Raji (cell line): ENCODE results near the gene PATJ.

Experiments
- POLR2A ChIP-seq: IDR thresholded peaks from 2 replicates; pipeline ENCODE4 v1.6.1; 2011; ENCODE audit warnings: low read depth, low read length, control low read depth; ENCODE audit not compliant: insufficient read depth

Gene PATJ

DNA sequence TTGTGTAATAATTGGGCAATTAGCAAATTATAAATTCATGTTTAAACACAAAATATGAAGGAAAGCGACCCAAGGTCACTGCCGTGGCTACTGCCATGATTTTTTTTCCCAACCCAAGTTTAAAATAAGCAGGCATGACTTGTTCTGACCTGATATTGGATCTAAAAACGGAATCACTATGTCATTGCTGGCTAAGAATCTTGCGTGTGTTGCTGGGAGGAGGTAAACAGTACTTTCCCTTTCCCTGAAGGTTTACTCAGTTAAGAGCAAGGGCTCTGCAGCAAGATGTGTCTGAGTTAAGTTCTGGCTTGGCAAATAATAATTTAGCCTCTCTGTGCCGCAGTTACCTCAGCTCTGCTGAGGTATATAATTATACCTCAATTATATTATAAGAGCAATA, 326.7 kb downstream of the PATJ start:
- no peak for TF ChIP-seq POLR2A

DNA sequence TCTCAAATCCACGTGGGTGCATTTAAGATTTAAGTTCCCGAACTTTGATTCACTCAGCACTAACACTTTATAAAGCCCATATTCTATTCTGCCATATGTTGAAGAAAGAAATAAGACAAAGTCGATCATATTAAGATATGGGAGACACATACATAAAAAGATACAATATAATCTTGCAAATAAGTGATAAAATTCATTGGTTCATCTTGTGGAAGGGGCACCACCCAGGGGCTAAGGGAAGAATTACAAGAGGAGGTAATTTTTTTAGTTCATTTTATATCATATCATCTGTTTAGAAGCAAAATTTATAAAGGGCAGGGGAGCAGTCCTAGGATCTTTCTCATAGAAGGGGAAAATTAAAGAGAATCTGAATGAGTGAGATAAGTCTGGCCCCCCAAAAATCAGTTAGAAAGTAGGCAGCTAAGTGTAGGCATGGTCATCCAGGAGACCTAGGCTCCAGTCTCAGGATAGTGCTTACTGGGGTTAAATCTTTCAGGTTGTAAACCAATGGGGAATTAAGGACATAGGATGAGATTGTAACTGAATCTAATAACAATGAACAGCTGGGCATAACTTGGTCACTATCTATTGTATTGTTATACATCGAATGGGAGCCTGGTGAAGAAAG, 328.2 kb downstream of the PATJ start:
- TF ChIP-seq POLR2A, result no peak

DNA sequence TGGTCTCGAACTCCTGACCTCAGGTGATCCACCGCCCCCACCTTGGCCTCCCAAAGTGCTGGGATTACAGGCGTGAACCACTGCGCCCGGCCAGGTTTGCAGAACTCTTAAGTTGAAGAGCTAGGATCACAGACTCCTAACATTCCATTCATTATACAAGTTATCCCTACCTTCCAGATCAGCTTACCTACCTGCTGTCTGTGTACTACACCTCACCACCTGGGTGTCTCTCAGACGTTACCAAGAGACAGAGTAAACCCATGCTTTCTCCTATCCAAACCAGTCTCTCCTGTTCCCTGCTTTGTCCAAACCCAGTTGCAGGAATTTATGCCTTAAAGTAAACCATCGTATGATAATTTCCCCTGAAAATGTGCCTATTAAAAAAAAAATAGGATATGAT, 329.4 kb downstream of the PATJ start:
- no peak for TF ChIP-seq POLR2A

DNA sequence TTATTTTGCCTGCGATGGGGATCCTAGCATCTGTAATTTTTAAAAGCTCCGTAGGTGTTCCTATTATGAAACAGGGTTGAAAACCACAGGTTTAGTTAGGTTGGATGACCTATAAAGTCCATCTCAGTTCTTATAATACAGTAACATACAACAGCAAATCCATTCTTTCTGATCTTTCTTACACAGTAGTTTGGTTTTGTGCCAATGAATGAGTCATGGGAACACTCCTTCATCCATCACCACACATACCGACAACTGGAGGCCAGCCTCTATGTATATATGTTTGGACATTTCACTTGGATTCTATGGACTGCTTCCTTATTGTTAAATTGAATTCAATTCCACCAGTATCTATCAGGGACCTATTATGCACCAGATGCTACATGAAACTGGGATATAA, 334.0 kb downstream of the PATJ start:
- TF ChIP-seq POLR2A, result no peak

DNA sequence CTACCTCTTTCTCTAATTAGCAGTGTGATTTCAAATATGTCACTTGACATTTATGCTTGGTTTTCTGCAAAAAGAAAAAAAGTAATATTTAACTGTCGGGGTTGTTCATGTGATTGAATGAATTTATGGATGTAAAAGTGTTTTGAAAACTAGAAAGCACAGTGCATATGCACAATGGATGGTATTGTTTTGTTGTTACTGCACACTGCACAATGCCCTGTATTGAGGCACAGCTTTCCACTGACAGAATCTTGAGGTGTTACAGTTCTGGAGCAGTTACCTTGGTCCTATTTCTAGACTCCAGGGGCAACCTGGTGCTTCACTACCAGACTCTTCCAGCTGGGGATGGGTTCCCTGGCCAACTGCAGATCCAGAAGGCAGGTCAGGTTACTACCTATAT, 335.5 kb downstream of the PATJ start:
- no peak for TF ChIP-seq POLR2A

DNA sequence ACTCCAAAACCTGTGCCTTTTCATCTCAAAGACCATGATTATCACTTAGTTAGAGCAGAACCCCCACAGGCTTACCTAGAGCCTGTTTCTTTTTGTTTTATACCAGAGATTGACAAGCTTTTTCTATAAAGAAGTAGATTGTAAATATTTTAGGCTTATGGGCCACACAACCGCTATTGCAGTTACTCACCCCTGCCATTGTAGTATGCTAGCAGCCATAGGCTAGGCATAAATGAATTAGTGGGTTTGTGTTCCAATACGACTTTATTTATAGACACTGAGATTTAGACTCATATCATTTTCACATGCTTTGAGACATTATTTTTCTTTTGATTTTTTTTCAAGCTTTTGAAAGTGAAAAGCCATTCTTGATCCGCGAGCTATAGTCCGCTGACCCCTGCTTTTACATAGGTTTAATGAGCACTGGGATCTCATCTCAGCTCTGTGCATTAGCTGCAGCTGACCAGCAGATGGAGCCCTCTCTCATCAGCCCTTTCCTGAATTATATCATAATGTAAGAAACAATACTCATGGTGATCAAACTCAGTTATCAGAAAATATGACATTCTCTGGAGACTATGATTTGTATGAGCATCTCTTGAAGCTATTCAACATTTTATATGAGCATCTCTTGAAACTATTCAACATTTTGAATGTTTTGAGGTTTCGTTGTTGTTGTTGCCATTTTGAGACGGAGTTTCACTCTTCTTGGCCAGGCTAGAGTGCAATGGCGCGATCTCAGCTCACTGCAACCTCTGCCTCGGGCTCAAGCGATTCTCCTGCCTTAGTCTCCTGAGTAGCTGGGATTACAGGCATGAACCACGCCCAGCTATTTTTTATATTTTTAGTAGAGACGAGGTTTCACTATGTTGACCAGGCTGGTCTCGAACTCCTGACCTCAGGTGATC, 340.4 kb downstream of the PATJ start:
- no peak for TF ChIP-seq POLR2A

DNA sequence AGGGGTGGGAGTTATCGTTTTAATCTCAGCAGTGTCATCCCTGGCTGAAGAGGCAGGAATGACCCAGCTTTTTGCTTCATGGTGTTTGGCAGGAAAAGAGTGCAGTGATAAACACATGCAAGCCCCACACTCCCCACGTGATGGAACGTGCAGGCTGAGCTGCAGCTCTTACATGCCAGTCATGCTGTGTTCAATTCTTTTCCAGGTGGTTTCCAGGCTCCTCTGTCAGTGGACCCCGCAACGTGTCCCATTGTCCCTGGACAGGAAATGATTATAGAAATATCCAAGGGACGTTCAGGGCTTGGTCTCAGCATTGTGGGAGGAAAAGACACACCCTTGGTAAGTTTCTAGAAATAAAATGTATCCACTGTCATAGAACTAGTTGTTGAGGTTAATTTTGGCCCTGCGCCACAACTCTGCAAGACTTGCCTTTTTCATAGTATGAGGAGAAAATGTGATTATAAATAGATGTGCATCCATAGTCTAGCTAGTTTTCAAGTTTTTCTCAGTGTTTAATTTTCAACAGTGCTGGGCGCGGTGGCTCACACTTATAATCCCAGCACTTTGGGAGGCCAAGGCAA, 342.1 kb downstream of the PATJ start:
- no peak for TF ChIP-seq POLR2A

DNA sequence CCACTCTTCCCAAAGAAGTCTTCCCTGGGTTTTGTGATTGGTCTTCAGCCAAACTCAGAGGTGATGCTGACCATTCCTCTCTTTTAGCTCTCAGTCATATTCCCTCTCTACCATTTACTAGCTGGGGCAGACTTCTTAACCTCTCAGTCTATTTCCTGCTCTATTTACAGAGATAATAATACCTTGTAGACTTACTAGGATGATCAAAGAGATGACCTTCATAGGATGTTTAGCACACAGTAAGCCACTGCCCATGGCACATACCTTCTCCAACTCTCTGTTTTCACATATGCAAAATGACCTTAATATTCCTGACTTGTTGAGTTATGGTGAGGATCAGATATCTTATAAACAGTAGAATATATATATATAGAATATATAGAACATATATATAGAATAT, 346.2 kb downstream of the PATJ start:
- TF ChIP-seq POLR2A, result no peak

DNA sequence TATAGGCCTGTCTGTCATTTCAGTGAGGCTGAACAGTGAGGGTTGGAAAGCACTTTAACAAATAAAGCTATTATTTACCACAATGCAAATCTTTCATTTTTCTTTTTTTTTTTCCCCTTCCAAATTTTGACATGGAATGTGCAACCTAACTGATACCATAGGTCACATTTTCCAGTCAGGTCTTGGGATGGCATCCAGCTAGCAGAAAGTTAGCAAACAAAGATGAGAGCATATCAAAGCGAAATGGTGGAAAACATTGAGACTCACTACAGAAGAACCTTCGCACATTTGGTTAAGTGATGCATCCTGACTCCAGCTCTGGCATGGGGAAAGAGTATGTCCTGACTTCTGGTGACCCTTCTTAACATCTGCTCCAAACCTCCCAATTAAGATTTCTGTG, 347.3 kb downstream of the PATJ start:
- TF ChIP-seq POLR2A, result no peak

DNA sequence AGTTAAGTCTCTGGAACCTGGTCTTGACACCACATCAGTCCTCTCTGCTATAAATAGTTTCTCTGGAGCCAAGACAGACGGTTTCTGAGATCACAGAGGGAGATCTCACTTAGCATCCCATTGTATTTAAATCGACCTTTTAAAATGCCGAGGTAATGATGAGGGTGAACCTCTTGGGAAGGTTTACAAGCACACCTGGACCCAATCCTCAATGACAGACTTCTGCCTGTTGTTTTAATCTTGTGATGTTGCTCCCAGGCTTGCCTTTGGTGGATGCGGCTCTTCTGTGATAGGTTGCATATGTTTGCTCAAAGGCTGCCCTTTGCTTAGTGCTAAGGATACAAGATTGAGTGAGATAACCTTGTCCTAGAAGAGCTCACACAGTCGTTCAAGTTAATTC, 347.7 kb downstream of the PATJ start:
- TF ChIP-seq POLR2A, result no peak

DNA sequence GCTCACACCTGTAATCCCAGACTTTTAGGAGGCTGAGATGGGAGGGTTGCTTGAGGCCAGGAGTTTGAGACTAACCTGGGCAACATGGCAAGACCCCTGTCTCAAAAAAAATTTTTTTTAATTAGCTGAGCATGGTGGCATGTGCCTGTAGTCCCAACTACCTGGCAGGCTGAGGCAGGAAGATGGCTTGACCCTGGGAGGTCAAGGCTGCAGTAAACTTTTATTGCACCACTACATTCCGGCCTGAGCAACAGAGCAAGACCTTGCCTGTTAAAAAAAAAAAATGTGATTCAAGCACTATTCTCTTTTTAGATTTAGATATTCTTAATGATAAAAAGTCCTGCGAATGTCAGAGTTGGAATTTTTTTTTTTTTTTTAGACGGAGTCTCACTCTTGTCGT, 349.8 kb downstream of the PATJ start:
- no peak for TF ChIP-seq POLR2A

DNA sequence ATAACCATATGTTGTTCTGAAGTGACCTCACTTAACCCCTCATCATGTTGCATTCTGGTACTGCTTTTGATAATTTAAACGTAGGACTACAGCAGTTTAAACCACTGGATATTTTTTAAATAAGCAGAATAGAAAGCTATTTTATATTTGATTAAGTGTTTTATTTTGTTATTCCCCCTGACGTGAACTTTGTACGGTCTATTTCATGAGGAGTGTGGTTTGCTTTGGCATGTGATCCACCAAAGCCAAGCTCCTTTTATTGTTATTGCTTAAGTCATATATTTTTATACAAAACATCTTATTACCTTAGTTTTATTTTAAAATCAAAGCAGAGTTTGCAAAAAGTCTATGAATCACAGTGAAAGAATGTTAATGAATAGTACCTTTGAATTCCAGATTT, 351.0 kb downstream of the PATJ start:
- TF ChIP-seq POLR2A, result no peak

DNA sequence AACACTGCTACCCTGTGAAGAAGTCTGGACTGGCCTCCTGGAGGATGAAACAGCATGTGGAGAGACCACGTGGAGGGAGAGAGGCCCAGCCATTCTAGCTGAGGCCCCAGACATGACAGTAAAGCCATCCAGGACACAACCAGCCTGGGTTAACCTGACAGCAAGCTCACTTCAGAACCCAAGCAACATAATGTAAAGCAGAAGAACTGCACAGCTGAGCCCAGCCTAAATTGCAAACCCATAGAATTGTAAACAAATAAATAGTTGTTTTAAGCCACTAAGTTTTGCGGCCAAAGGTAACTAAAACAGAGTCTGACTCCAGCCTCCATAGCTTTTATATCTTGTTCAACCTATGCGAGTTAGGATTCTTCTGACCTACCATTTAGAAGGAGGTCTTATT, 355.2 kb downstream of the PATJ start:
- TF ChIP-seq POLR2A, result no peak

DNA sequence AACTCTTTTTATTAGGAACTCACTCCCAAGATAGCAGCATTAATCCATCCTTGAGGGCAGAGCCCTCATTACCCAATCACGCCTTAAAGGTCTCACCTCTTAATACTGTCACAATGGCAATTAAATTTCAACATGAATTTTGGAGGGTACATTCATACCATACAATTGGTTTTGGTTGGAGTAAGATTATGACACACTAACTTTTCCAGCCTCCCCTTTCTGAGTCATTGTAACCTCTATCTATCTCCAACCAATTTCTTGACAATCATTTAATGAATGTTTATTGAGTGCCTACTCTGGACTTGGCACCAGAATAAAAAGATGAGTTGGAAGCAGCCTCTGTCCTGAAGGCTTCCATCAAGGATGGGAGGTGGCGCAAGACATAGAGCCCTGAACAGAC, 358.2 kb downstream of the PATJ start:
- no peak for TF ChIP-seq POLR2A

DNA sequence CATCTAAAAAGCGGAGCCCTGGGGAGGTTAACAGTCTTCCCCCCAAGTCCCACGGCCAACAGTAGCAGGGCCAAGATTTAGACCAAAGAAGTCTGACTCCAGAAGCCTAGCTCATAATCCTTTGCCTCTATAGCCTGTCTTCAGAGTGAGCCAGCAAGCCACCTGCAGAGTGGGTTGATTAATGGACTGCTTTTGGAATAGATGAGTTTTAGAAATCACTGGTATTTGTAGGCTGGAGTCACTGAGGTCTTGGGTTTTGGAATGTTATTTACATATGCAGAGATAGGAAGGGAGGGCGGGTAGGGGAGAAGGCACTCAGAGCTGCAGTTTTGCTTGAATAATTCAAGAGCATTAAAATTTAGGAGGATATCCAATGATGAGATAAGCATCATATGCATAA, 361.6 kb downstream of the PATJ start:
- no peak for TF ChIP-seq POLR2A

DNA sequence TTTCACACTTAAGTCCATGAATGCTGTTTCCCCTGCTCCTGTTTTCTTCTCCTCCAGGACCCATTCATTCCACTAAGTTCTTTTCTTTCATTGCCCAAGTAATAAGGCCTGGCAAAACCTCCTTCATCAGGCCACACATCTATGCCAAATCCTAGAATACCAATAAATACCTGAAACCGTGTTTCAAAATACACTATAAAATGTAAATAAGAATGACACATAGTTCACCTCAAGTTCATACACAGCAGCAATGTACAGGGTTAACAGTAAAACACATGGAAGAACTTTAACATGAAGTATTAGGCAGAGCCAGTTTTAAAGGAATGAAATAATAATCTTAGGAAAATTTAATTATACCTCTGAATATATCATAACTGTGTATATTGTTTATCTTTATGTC, 365.6 kb downstream of the PATJ start:
- TF ChIP-seq POLR2A, result no peak

DNA sequence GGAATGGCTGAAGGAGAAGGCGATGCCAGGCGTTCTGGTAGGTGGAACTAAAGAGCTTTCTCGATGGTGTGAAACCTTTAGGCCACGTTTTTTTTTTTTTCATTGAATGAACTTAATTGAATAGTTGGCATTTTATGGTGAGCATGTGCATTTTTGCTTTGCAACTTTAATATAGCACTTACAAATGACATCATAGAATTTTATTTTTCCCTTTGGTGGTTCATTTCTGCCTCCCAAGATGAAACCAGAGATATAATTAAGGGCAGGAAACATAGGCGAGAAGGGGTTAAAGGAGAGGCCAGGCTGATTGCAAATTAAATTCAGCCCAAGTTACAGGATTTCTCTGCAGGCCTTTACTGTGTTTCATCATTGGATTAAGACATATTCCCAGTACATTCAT, 366.8 kb downstream of the PATJ start:
- no peak for TF ChIP-seq POLR2A

DNA sequence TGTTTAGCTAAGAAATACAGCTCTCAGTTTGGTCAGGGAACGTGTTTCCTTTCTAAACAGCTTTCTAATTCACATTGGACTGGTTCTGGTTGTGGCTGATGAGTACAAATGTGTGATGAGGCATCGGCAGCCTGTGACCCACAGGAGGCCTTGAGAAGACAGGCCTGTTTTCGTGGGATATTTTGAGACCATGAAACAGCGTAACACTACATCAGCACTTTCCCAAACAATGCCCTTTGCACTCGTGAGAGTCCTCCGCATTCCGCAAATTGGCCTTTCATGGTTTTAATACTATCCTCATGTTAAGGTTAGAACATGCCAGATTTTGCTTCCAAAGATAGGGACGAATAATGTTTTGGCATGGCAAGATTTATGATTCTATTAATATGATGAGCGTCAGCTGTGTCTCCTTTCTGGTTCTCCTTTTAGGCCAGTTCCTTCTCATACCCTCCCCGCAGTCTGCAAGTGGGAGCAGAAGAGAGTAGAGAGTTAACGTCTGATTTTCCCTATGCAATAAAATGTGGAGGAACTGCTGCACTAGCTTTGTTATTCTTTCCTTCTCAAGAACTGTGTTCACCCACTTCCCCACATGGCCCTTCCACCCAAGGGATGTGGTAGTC, 368.0 kb downstream of the PATJ start:
- no peak for TF ChIP-seq POLR2A
